Mucosa of rectum (tissue), 2 donors: ENCODE data around the gene SH2B2.
A peak's percentile ranks its signal among the peaks of the same experiment; 100 is the strongest.

Source experiments
- H3K27ac ChIP-seq, 2 donors: one replicate each; pipeline ENCODE4 v1.7.0; 2013; ENCODE audit warnings: inconsistent platforms in 2 of 2, low read depth in 2 of 2, low read length in 2 of 2
- H3K27me3 ChIP-seq, 2 donors: one replicate each; pipeline ENCODE4 v1.7.0; 2013; ENCODE audit warnings: low read length in 2 of 2; ENCODE audit not compliant: control insufficient read depth in 2 of 2, insufficient read depth in 2 of 2
- H3K36me3 ChIP-seq, 2 donors: one replicate each; pipeline ENCODE4 v1.7.0; 2013; ENCODE audit warnings: low read length in 2 of 2; ENCODE audit not compliant: control insufficient read depth in 2 of 2, insufficient read depth in 2 of 2
- H3K4me1 ChIP-seq, 2 donors: one replicate each; pipeline ENCODE4 v1.7.0; 2013; ENCODE audit warnings: low read length in 2 of 2, mild to moderate bottlenecking in 1 of 2; ENCODE audit not compliant: control insufficient read depth in 2 of 2, insufficient read depth in 2 of 2
- H3K4me3 ChIP-seq, 2 donors: one replicate each; pipeline ENCODE4 v1.7.0; 2013; ENCODE audit warnings: low read length in 2 of 2
- H3K9ac ChIP-seq, 2 donors: one replicate each; pipeline ENCODE4 v1.7.0; 2013; ENCODE audit warnings: low read length in 2 of 2, low read depth in 1 of 2, mild to moderate bottlenecking in 1 of 2
- H3K9me3 ChIP-seq, 2 donors: one replicate each; pipeline ENCODE4 v1.7.0; 2013; ENCODE audit warnings: low read length in 2 of 2; ENCODE audit not compliant: control insufficient read depth in 2 of 2
- donor health status: healthy.
- donor health status: Normal muscosa, but diverticular disease.

The SH2B2 gene

DNA sequence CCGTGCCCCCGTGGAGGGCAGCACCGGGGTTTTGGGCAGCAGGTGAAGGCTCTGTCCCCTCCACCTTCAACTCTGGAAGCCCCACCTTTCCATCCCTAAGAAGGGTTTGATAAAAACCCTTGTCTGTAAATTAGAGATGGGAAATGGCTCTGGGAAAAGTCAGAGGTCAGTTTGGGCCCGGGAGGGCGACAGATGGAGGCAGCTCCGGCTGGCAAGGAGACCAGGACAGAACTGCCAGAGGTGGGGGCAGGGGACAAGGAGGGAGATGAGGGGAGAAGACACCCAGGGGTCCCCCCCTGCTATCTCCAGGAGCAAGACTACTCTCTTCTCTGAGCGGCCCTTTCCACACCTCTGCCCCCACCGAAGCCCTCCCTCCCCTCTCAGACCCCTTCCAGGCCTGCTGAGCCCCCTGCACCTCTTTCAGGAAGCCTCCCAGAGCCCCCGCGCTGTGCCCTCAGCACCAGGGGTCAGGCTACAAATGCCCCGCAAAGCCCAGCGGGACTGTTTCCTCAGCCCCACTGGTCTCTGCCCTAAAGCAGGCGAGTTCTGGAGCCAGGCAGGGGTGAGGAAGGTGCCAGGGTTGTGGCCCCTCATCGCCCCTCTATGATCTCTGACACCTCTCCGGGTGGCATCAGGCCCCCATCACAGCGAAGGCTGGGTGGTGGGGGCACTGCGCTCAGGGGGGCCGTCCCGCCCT lies 980 bp upstream of the SH2B2 start:
- Histone ChIP-seq H3K27me3 (no peaks in the 10 kb centered on the region), H3K27ac (peak overlapping the region in 1 of 2 donors; percentile 78), H3K36me3 (no peaks in the 10 kb centered on the region), H3K4me1 (peaks cover 2 to 12% of the 10 kb centered on the region in 2 donors), H3K9me3 (no peaks in the 10 kb centered on the region), H3K9ac (no peak overlapping the region), H3K4me3 (peak overlapping the region; percentile 63 to 66)

DNA sequence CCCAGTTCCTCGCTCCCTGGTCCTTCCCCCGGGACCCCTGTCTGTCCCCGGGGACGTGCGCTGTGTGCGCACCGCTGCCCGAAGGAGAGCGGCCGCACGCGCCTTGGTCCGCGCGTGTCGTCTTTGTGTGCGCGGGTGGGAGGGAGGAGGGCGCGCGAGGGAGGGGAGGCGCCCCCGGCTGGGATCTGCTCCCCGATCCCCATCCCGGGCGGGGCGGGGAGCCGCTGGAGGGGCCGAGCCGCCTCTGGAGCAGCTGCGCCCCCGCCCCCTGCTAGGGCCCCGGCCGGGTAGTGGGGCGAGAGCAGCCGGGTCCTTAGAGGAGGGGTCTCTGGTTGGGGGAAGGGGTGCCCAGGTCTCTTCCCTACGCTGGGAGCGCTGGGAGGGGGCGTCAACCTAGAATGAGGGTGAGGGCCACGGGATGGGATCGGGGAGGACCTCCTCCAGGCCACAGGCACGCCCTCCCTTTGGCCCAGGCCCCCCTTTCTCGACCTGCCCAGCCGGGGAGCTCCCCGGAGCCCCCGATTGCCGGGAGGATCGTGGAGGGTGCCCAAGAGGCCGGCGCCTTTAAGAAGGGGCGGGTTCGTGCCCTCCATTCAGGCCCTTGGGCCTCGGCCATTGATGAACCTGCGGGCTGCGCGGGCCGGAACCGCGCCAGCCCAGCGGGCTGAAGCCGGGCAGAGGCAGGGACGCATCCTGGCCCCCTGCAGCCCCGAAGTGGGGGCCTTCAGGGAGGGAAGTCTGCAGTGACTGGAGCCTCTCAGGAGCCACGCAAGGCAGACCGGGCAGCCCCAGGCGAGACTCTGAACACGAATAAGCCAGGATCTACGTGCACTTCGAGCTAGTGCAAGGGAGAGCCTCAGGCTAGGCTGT lies 678 bp downstream of the SH2B2 start:
- Histone ChIP-seq H3K9me3 (no peaks in the 10 kb centered on the region), H3K4me3 (peak overlapping the region; percentile 78 to 80), H3K27me3 (no peaks in the 10 kb centered on the region), H3K4me1 (peaks cover 2 to 12% of the 10 kb centered on the region in 2 donors), H3K36me3 (no peaks in the 10 kb centered on the region), H3K9ac (peak overlapping the region; percentile 56 to 67), H3K27ac (peak overlapping the region in 1 of 2 donors; percentile 38)

DNA sequence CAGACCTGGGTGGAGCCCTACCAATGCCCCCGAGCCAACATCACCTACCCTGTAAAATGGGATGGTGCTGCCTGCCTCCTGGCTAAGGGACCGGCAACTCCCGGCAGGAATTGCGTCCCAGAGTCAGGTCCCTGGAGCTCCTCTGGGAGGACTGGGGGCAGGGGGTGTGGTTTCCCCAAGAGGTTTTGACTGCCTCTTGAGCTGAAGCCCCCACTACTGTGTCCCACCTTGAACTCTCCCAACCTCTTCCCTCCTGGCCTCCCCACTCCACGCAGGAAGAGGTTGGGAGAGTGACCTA lies 1.3 kb downstream of the SH2B2 start:
- H3K4me1 ChIP-seq: peaks cover 2 to 12% of the 10 kb centered on the region in 2 donors
- H3K4me3 ChIP-seq: peak overlapping the region; percentile 78 to 80
- H3K36me3 ChIP-seq: no peaks in the 10 kb centered on the region
- H3K27ac ChIP-seq: peak overlapping the region in 1 of 2 donors; percentile 38
- H3K27me3 ChIP-seq: no peaks in the 10 kb centered on the region
- H3K9ac ChIP-seq: peak overlapping the region; percentile 56 to 67
- no peaks in the 10 kb centered on the region for H3K9me3 ChIP-seq

DNA sequence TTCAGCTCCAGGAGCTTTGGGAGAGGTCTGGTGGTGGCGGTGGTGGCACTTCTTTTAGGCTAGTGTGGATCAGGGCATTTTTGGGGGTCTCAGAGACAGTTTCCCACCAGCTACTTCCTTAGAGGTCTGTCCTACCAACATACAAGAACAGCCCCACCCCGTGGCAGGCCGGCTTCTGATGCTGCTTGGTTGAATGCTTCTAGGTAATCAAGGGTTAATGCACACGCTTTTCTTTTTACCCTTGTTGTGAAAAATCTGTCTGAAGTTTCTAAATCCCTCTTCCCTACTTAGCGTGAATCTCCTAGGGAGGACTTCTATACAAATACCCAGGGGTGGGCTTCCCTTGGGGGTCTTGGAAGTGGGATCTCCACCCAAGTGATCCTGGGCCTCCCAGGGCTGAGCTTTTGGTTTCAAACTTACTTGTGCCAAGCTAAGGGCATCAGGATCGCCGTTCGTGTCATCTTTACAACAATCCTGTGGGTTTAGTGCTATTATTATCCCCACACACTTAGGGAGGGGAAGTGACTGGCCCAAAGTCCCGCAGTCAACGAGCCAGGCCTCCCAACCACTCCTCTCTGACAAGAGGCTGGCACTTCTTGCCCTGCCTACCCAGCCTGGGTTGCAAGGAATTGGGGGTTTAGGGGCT lies 1.7 kb downstream of the SH2B2 start:
- Histone ChIP-seq H3K27me3 (no peaks in the 10 kb centered on the region), H3K9me3 (no peaks in the 10 kb centered on the region), H3K27ac (no peak overlapping the region), H3K4me3 (peak overlapping the region in 1 of 2 donors; percentile 80), H3K4me1 (peaks cover 2 to 12% of the 10 kb centered on the region in 2 donors), H3K9ac (no peak overlapping the region), H3K36me3 (no peaks in the 10 kb centered on the region)

DNA sequence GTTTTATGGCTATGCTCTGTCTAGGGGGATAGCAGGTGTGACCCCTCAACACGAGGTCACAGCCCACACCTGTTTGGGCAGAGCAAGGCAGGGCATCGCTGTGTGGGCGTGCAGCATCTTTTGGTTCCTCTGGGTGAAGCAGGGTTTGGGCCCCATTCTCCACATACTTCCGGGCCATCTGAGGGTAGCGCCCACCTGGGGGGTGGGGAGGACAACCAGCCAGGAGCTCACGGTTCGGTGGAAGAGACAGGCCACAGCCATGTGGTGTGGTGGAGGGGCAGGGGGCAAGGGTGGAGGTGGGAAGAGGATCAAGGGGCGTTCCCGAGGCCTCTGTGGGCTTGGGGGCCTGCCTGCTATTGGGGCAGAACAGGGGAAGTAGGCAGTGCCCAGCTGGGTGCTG lies 2.4 kb downstream of the SH2B2 start:
- no peaks in the 10 kb centered on the region for H3K27me3 ChIP-seq
- no peak overlapping the region for H3K27ac ChIP-seq
- no peaks in the 10 kb centered on the region for H3K36me3 ChIP-seq
- H3K4me1 ChIP-seq: peaks cover 2 to 12% of the 10 kb centered on the region in 2 donors
- no peaks in the 10 kb centered on the region for H3K9me3 ChIP-seq
- no peak overlapping the region for H3K9ac ChIP-seq
- H3K4me3 ChIP-seq: peak overlapping the region in 1 of 2 donors; percentile 80

DNA sequence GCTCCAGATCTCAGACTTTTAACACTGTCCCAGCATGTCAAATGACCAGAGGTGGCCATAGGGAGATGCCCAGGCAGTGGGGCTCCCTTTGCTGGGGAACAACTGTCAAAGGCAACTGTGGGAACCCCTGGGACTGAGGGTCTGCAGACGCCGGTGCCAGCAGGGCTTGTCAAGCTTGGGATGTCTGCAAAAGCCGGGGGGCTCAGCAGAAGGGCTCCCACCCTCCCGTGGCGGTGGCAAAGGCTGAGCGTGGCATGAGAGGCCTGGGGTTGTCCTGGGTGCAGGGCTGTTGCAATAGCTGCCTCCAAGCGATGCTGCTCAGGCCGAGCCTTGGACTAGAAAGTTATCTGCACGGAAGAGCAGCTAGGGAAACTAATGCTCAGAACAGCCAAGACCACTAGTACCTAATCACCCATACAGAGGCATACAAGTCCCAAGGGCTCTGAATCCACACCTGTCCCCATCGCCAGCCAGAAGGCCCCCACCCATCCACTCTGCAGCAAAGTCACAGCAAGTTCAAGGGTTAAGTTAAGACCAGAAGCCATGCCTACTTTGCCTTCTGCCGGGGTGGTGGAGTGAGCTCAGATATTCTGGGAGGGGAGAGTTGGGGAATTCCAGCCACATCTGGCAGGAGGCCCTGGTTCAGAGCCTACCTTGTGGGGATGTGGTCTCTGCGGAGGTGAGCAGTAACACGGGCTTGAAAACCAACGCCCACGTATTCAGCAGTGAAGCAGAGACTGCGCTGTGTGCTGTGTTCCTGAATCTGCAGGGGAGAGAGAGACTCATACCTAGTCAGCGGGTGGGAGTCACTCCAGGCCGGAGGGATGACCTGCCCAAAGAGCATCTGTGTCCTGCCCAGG lies 4.6 kb downstream of the SH2B2 start:
- no peak overlapping the region for H3K4me3 ChIP-seq
- no peaks in the 10 kb centered on the region for H3K36me3 ChIP-seq
- no peaks in the 10 kb centered on the region for H3K9me3 ChIP-seq
- H3K9ac ChIP-seq: no peak overlapping the region
- no peak overlapping the region for H3K27ac ChIP-seq
- H3K4me1 ChIP-seq: peaks cover 2 to 6% of the 10 kb centered on the region in 2 donors
- no peaks in the 10 kb centered on the region for H3K27me3 ChIP-seq

DNA sequence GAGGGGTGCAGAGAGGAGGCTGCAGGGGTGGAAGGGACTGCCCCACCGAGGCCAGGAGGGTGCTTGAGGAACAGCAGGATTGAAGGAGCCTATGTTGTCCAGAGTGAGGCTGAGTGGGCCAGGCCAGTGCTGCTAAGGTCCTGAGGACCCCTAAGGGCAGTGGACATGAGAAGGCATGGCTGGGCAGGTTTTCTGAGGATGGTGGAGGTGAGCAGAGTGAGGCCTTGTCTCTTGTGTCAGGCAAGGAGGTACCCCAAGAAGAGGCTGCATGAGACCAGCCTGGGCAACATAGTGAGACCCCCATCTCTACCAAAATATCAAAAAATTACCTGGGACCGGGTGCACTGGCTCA lies 5.2 kb downstream of the SH2B2 start:
- Histone ChIP-seq H3K36me3 (no peaks in the 10 kb centered on the region), H3K9ac (no peak overlapping the region), H3K27ac (no peak overlapping the region), H3K27me3 (no peaks in the 10 kb centered on the region), H3K4me3 (no peak overlapping the region), H3K4me1 (peaks cover 2 to 6% of the 10 kb centered on the region in 2 donors), H3K9me3 (no peaks in the 10 kb centered on the region)

DNA sequence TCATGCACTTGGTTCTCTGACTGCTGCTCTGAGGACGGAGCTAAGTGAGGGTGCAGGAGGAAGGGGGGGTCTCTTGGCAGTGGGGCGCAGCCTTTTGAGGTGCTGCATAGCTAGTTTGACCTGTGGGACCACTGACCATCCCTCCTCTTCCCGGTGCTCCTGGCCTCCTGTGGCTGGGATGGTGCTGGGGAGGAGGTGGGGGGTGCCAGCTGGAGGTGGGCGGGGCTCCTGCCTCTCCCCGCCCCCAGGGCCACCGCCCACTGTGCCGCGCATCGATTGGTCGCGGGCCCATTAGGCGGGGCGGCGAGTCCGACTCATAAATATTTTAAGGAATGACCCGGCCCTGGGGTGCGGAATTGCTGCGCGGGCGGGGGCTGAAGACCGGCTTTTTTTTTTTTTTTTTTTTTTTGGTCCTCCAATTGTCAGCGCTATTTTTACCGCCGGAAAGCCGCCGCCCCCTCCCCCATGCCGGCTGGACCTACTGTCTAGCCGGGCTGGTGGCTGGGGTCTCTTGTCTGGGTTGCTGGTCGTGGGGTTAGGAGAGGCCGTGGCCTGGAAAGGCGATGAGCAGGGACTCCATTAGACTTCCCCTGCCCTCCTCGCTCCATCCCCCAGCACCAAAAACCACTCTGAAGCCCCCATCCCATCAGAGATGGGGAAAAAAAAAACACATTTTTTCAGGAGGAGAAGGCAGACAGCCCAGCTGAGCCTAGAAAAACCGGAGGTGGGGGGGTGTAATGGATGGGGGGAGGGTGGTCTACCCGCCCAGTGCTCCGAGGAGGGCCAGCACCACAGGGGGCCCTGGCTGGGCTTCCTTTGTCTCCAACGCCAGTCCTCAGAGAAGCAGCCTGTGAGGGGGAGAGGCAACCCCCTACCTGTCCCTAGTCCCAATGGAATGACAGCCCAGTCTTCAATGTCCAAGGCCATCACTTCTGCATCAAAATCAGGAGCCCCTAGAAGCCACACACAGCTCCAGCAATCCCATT lies 6.4 kb downstream of the SH2B2 start:
- Histone ChIP-seq H3K4me3 (no peak overlapping the region), H3K27ac (no peak overlapping the region), H3K4me1 (no peaks in the 10 kb centered on the region), H3K36me3 (no peaks in the 10 kb centered on the region), H3K9me3 (no peaks in the 10 kb centered on the region), H3K9ac (no peak overlapping the region), H3K27me3 (no peaks in the 10 kb centered on the region)

DNA sequence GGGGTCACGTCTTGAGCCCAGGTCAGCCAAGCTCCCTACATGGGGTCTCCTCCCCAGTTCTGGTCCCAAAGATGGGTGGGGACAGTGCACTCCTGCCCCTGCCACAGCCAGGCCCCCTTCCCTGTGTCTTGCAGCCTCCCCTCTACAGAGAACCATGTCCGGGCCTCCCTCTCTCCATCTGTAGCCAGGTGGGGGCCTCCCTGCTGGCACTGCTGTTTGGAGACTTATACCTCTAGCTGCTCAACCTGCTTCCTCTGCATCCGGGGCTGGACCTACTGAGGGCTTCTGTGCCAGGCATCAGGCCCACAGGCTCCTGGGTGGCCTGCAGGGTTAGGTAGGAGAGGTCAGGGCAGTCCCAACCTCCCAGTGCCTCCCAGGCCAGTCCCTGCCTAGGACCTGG lies 7.9 kb downstream of the SH2B2 start:
- Histone ChIP-seq H3K9me3 (no peaks in the 10 kb centered on the region), H3K4me3 (no peak overlapping the region), H3K36me3 (no peaks in the 10 kb centered on the region), H3K4me1 (no peaks in the 10 kb centered on the region), H3K27ac (no peak overlapping the region), H3K27me3 (no peaks in the 10 kb centered on the region), H3K9ac (no peak overlapping the region)
